Common myeloid progenitor, CD34-positive (primary cell): ENCODE data around the gene SEPTIN5.
"Not testable (repeated sequence)": the region's sequence is repeated elsewhere in the genome, so short reads cannot be mapped to it uniquely, and the experiment has no call there.

Experiments used
- CTCF ChIA-PET: fragments of 350-600 bp; sonication (Branson Sonifier 250); formaldehyde crosslinking; loops from one replicate; lab custom pipeline; 2021; ENCODE audit warnings: antibody characterized with exemption; lab: Charles Lee
- POLR2A ChIA-PET: fragments of 350-600 bp; sonication (Branson Sonifier 250); formaldehyde crosslinking; loops from one replicate; lab custom pipeline; 2021; ENCODE audit warnings: antibody characterized with exemption; lab: Charles Lee
- DNase-seq, 3 donors: peaks; one replicate each; pipeline versions ENCODE4 v3.0.0 to v3.0.0-alpha.2; 2013
- H3K27ac ChIP-seq, 2 experiments: 1 replicate in 1 of 2; 2 replicates in 1 of 2; pipeline ENCODE4 v1.7.0; 2013; ENCODE audit warnings: inconsistent platforms in 2 of 2, low read length in 2 of 2, mild to moderate bottlenecking in 2 of 2, low read depth in 1 of 2, moderate library complexity in 1 of 2; ENCODE audit not compliant: severe bottlenecking in 2 of 2, insufficient read depth in 1 of 2, poor library complexity in 1 of 2
- H3K27me3 ChIP-seq, 5 experiments: replicated peaks in 2 of 5; 1 replicate in 3 of 5; 2 replicates in 2 of 5; pipeline versions ENCODE4 v1.6.1 to v1.7.0; 2013; ENCODE audit warnings: low read length in 4 of 5, mild to moderate bottlenecking in 2 of 5, moderate library complexity in 2 of 5, inconsistent platforms in 1 of 5; ENCODE audit not compliant: insufficient read depth in 5 of 5, control insufficient read depth in 4 of 5
- H3K36me3 ChIP-seq, 4 experiments: 1 replicate in 2 of 4; 2 replicates in 2 of 4; pipeline versions ENCODE4 v1.6.1 to v1.7.0; 2013; ENCODE audit warnings: low read length in 3 of 4, control low read depth in 1 of 4, mild to moderate bottlenecking in 1 of 4; ENCODE audit not compliant: control insufficient read depth in 4 of 4, insufficient read depth in 4 of 4
- H3K4me1 ChIP-seq, 4 experiments: 1 replicate in 3 of 4; 2 replicates in 1 of 4; pipeline versions ENCODE4 v1.6.1 to v1.7.1; 2013; ENCODE audit warnings: low read length in 3 of 4, mild to moderate bottlenecking in 3 of 4, control low read depth in 1 of 4, inconsistent platforms in 1 of 4, moderate library complexity in 1 of 4; ENCODE audit not compliant: control insufficient read depth in 4 of 4, insufficient read depth in 4 of 4; ENCODE audit errors: control extremely low read depth in 1 of 4
- H3K4me3 ChIP-seq, 7 experiments: 1 replicate in 4 of 7; 2 replicates in 3 of 7; pipeline versions ENCODE4 v1.5.1 to v1.7.0; 2013; ENCODE audit warnings: mild to moderate bottlenecking in 7 of 7, low read length in 6 of 7, moderate library complexity in 6 of 7, inconsistent platforms in 2 of 7, low read depth in 2 of 7, control low read depth in 1 of 7; ENCODE audit not compliant: insufficient read depth in 4 of 7, control insufficient read depth in 1 of 7; ENCODE audit errors: extremely low read depth in 1 of 7
- H3K9me3 ChIP-seq, 5 experiments: 1 replicate in 4 of 5; 2 replicates in 1 of 5; pipeline versions ENCODE4 v1.6.1 to v1.7.1; 2013; ENCODE audit warnings: low read length in 4 of 5, mild to moderate bottlenecking in 2 of 5, inconsistent platforms in 1 of 5, low read depth in 1 of 5, moderate library complexity in 1 of 5; ENCODE audit not compliant: control insufficient read depth in 4 of 5, insufficient read depth in 2 of 5; ENCODE audit errors: control extremely low read depth in 1 of 5
- WGBS: methylation state at CpG from one replicate; pipeline ENCODE4 v1.1.5; 2013; ENCODE audit not compliant: insufficient coverage; 5-methylcytosine and 5-hydroxymethylcytosine counted together

Gene SEPTIN5

DNA sequence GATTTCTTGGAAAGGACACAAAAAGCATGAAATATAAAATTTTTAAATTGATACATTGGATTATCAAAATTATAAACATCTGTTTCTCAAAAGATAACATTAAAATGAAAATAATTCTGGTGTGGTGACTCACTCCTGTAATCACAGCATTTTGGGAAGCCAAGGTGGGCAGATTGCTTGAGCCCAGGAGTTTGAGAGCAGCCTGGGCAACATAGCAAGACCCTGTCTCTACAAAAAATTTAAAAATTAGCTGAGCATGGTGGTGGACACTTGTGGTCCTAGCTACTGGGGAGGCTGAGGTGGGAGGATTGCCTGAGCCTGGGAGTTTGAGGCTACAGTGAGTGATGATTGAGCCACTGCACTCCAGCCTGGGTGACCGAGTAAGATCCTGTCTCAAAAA, 16.4 kb upstream of the SEPTIN5 start:
- H3K27ac ChIP-seq, DNase-seq, POLR2A ChIA-PET, H3K9me3 ChIP-seq, H3K4me3 ChIP-seq, H3K27me3 ChIP-seq, H3K36me3 ChIP-seq, H3K4me1 ChIP-seq: not testable (repeated sequence)
- CTCF ChIA-PET = interaction anchor here (0.6 to 1.5 kb wide), 2 partner anchors 11 to 122 kb away, joined by 3 to 4 read pairs; no protein-coding TSS in a partner anchor
- WGBS = 60% methylated on average over 1 of the region's 1 CpG

DNA sequence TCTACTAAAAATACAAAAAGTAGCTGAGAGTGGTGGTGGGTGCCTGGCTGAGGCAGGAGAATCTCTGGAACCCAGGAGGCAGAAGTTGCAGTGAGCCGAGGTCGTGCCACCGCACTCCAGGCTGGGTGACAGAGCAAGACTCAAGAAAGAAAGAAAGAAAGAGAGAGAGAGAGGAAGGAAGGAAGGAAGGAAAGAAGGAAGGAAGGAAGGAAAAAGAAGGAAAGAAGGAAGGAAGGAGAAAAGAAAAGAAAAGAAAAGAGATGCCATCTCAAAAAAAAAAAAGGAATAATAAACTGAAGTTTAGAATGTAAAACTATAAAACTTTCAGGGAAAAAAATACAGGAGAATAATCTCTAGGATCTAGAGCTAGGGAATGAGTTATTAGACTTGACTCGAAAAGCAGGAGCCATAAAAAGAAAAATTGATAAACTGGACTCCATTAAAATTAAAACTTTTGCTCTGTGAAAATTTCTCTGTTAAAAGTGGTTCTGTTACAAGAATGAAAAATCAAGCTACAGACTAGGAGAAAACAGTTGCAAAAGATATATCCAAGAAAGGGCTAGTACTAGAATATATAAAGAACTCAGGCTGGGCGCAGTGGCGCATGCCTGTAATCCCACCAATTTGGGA, 13.4 kb upstream of the SEPTIN5 start:
- Histone ChIP-seq H3K4me1 (no peaks in the 10 kb centered on the region), H3K9me3 (no peaks in the 10 kb centered on the region), H3K27ac (no peak overlapping the region), H3K4me3 (no peak overlapping the region), H3K27me3 (no peaks in the 10 kb centered on the region), H3K36me3 (no peaks in the 10 kb centered on the region)
- WGBS = 97% methylated on average over 5 of the region's 6 CpGs
- ChIA-PET POLR2A (interaction anchor here (0.9 kb wide), 1 partner anchor 12 kb away, joined by 4 read pairs; no protein-coding TSS in a partner anchor), CTCF (interaction anchor here (1.6 kb wide), 1 partner anchor 21 kb away, joined by 4 read pairs; no protein-coding TSS in a partner anchor)
- no peak for DNase-seq

DNA sequence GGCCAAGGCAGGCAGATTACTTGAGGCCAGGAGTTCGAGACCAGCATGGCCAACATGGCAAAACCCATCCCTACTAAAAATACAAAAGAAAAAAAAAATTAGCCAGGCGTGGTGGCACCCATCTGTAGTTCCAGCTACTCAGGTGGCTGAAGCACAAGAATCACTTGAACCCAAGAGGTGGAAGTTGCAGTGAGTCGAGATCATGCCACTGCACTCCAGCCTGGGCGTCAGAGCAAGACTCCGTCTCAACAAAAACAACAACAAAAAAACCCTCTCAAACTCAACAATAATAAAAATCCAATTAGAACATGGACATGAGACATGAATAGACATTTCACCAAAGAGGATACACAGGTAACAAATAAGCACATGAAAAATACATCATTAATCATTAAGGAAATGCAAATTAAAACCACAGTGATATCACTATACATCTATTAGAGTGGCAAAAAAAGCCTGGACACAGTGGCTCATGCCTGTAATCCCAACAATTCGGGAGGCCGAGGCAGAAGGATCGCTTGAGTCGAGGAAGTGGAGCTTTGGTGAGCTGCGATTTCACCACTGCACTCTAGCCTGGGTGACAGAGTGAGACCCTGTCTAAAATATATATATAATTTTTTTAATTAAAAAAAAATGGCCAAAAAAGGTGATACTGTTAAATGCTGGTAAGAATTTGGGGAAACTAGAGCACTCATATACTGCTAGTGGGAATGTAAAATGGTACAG, 12.7 kb upstream of the SEPTIN5 start:
- Histone ChIP-seq H3K27ac (no peak overlapping the region), H3K4me1 (no peaks in the 10 kb centered on the region), H3K4me3 (no peak overlapping the region), H3K9me3 (no peaks in the 10 kb centered on the region), H3K36me3 (no peaks in the 10 kb centered on the region), H3K27me3 (no peaks in the 10 kb centered on the region)
- ChIA-PET POLR2A (interaction anchor here (0.9 kb wide), 1 partner anchor 12 kb away, joined by 4 read pairs; no protein-coding TSS in a partner anchor), CTCF (interaction anchor here (1.6 kb wide), 1 partner anchor 22 kb away, joined by 4 read pairs; no protein-coding TSS in a partner anchor)
- no peak for DNase-seq
- WGBS = 100% methylated on average over 4 of the region's 10 CpGs

DNA sequence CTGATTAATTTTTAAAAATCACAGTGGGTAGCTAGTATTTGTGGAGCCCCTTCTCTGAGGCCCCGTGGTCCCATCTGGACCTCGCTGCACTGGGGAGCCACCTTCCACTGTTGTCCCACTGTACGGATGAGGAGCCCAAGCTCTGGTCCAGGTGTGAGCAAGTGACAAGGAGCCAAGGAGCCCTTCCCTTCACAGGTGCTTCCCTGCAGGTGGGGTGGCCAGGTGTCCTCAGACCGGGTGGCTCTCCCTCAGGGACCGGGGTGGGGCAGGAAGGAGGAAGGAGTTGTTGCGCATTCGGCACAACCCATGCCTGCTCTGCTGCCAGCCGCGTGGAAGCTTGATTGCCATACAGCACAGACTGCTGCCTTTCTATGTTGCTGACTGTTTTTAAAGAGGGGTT, 10.4 kb upstream of the SEPTIN5 start:
- Histone ChIP-seq H3K4me3 (no peak overlapping the region), H3K9me3 (no peaks in the 10 kb centered on the region), H3K27me3 (peaks cover 0 to 4% (median 0%) of the 10 kb centered on the region in 5 experiments), H3K36me3 (no peaks in the 10 kb centered on the region), H3K4me1 (no peaks in the 10 kb centered on the region), H3K27ac (no peak overlapping the region)
- POLR2A ChIA-PET = no interaction called here
- CTCF ChIA-PET = interaction anchor here (1.8 kb wide), 1 partner anchor 15 kb away, joined by 4 read pairs; no protein-coding TSS in a partner anchor
- no peak for DNase-seq
- 75% methylated on average over 7 of the region's 9 CpGs for WGBS

DNA sequence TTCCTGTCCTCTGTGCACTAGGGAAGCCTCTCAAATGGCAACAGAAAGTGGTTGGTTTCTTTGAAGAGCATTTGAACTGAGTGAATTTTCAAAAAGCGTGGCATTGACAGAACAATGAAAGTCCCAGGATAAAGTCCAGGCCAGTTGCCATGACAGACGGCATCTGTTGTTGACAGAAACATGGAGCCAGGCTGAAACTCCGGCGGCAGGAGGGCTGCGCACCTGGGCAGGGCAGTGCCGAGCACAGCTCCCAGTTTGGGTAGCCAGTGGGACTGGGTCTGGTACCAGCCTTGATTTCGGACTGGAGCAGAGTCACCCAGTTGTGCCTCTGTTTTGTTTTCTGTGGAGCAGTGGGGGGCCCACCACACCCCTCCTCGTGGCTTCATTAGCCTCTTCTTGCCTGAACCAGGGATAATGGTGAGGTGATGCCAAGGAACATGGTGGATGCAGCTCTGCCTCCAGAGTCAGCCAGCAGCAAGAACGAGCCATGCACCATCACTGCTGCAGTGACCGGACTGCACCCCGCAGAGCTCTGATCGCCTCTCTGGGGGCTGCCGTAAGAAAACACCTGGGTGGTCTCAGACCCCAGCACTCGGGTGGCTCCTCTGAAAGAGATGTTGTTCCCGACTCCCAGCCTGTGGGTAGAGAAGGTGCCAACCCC, 9.8 kb upstream of the SEPTIN5 start:
- ChIA-PET POLR2A (no interaction called here), CTCF (interaction anchor here (1.4 kb wide), 1 partner anchor 13 kb away, joined by 4 read pairs; no protein-coding TSS in a partner anchor)
- Histone ChIP-seq H3K27me3 (peaks cover 0 to 4% (median 0%) of the 10 kb centered on the region in 5 experiments), H3K9me3 (no peaks in the 10 kb centered on the region), H3K36me3 (no peaks in the 10 kb centered on the region), H3K4me3 (no peak overlapping the region), H3K4me1 (no peaks in the 10 kb centered on the region), H3K27ac (no peak overlapping the region)
- no peak for DNase-seq
- WGBS = 96% methylated on average over 12 of the region's 15 CpGs

DNA sequence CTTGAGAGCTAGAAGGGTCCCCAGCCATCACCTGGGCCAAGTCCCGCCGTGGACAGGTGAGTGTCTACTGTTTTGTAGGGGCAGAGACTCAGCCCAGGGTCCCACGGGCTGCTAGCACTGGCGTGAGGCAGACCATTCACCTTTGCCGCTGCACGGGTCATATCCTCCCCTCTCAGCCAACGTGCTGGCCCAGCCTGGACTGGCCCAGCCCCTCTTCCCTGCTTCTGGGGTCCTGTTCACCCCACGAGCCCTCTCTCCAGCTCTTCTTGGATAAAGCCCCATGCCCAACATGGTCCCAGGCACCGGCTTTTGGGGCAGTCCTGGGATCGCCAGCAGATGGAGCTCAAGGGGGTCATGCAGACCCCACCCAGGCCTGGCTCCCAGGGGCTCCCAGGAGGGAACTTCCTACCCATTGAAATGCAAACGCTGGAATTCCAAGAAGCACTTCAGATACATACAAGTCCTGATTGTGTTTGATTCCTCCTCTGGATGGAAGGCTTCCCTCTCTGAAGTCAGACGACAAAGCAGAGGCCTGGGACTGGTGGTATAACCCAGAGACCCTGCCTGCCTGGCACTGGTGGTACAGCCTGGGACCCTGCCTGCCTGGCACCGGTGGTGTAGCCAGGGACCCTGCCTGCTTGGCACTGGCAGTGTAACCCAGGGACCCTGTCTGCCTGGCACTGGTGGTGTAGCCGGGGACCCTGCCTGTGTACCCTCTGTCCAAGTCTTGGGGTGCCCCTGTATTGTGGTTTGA, 8.9 kb upstream of the SEPTIN5 start:
- ChIA-PET POLR2A (no interaction called here), CTCF (interaction anchor here (1.3 to 1.4 kb wide), 2 partner anchors 14 to 27 kb away, joined by 3 to 4 read pairs; no protein-coding TSS in a partner anchor)
- H3K4me3 ChIP-seq = no peak overlapping the region
- no peak overlapping the region for H3K27ac ChIP-seq
- H3K4me1 ChIP-seq = no peaks in the 10 kb centered on the region
- H3K36me3 ChIP-seq = no peaks in the 10 kb centered on the region
- peaks cover 0 to 4% (median 0%) of the 10 kb centered on the region in 5 experiments for H3K27me3 ChIP-seq
- no peaks in the 10 kb centered on the region for H3K9me3 ChIP-seq
- DNase-seq = no peak
- WGBS = 92% methylated on average over 13 of the region's 14 CpGs
